GM12892 (cell line): Measurements from ENCODE around the gene HIGD1A.

ENCODE experiments used
- POLR2A ChIP-seq: IDR thresholded peaks from 2 replicates; pipeline ENCODE4 v1.6.1; 2011; ENCODE audit warnings: low read depth, low read length, control low read depth
- POLR2AphosphoS5 ChIP-seq: IDR thresholded peaks from 2 replicates; pipeline ENCODE4 v1.6.1; 2011; ENCODE audit warnings: low read depth, low read length, control low read depth
- TAF1 ChIP-seq: IDR thresholded peaks from 2 replicates; pipeline ENCODE4 v1.6.1; 2011; ENCODE audit warnings: low read depth, mild to moderate bottlenecking, control low read depth, low read length, borderline replicate concordance

GRCh38 chr3:42838571-42838970 lies 34.3 kb upstream of the HIGD1A start:
- TF ChIP-seq POLR2A (no peak), POLR2AphosphoS5 (no peak), TAF1 (no peak)
